Measurements from ENCODE around the gene CENPX. TPM values are rescaled to one million over a fixed set of nuclear protein-coding genes. Genes with fewer than 3 reads are reported as not detected.

CENPX gene
- total and polyA plus RNA-seq, 2 of the 13 experiments (the other 11 are each of a cell fraction or from before 2014, with no cell fraction given): 92.7 to 170 TPM

GRCh38 chr17:82064433-82065192, 41.9 kb upstream of the CENPX start (continued):
- TF ChIP-seq PTBP1 (IDR thresholded peaks at IDR 0.05; ENCODE audit: low read depth, low read length, poor library complexity, severe bottlenecking) (peak; percentile 77), SRF (IDR thresholded peaks at IDR 0.05; ENCODE audit: low read depth, low read length) (no peak), PHF8 (CRISPR knock-in tag; IDR thresholded peaks at IDR 0.05) (peak; percentile 79), NFYC (CRISPR knock-in tag; IDR thresholded peaks at IDR 0.05) (no peak), BRD4 (CRISPR knock-in tag; IDR thresholded peaks at IDR 0.05) (0 out of 2 replicates have a peak, but pooled peaks have one; percentile 40), MAFK (conservative IDR thresholded peaks at IDR 0.05 in 1 of 2, IDR thresholded peaks at IDR 0.05 in 1 of 2; ENCODE audit: low read length in 2 of 2) (no peak), HMGXB4 (CRISPR knock-in tag; IDR thresholded peaks at IDR 0.05; ENCODE audit: borderline replicate concordance in 1 of 2, low read depth in 1 of 2) (peak in 1 of 2 experiments; percentile 48; a peak in 1 of 4 replicates), HDAC1 (CRISPR knock-in tag; IDR thresholded peaks at IDR 0.05) (peak; percentile 87), ZNF737 (CRISPR knock-in tag; IDR thresholded peaks at IDR 0.05; ENCODE audit: borderline replicate concordance) (0 out of 2 replicates have a peak, but pooled peaks have one; percentile 43), CREBL2 (CRISPR knock-in tag; IDR thresholded peaks at IDR 0.05; ENCODE audit: borderline replicate concordance) (no peak), SYNCRIP (IDR thresholded peaks at IDR 0.05; ENCODE audit: insufficient read depth, low read depth, low read length) (no peak), RBFOX2 (IDR thresholded peaks at IDR 0.05; ENCODE audit: low read depth, low read length) (peak; percentile 77), GABPA (IDR thresholded peaks at IDR 0.05; ENCODE audit: low read depth, low read length) (no peak), GABPA (CRISPR knock-in tag; IDR thresholded peaks at IDR 0.05; ENCODE audit: low read depth) (peak; percentile 69), TFDP1 (CRISPR knock-in tag; IDR thresholded peaks at IDR 0.05; ENCODE audit: borderline replicate concordance) (peak; percentile 50; the same call in 1 of the 2 replicates), MAFG (CRISPR knock-in tag; IDR thresholded peaks at IDR 0.05) (0 out of 2 replicates have a peak, but pooled peaks have one; percentile 29), THAP9 (CRISPR knock-in tag; IDR thresholded peaks at IDR 0.05; ENCODE audit: borderline replicate concordance) (0 out of 2 replicates have a peak, but pooled peaks have one; percentile 54), ZNF777 (CRISPR knock-in tag; IDR thresholded peaks at IDR 0.05) (0 out of 2 replicates have a peak, but pooled peaks have one; percentile 36), YY1 (IDR thresholded peaks at IDR 0.05; ENCODE audit: insufficient read depth, insufficient replicate concordance, low read depth, low read length) (no peak), ZNF782 (CRISPR knock-in tag; IDR thresholded peaks at IDR 0.05; ENCODE audit: borderline replicate concordance) (0 out of 2 replicates have a peak, but pooled peaks have one; percentile 28), AGO1 (IDR thresholded peaks at IDR 0.05; ENCODE audit: low read depth, low read length, poor library complexity, severe bottlenecking) (peak; percentile 47), ZNF567 (CRISPR knock-in tag; IDR thresholded peaks at IDR 0.05; ENCODE audit: borderline replicate concordance) (no peak), GATAD1 (CRISPR knock-in tag; IDR thresholded peaks at IDR 0.05) (peak; percentile 43)

Measured in HepG2 (cell line).